Heart left ventricle (tissue), 16 donors: Measurements from ENCODE around the gene TACC2. TPM values are rescaled to one million over a fixed set of nuclear protein-coding genes. Genes with fewer than 3 reads are reported as not detected.
A peak's percentile ranks its signal among the peaks of the same experiment; 100 is the strongest.

Source experiments
- ATAC-seq, 4 donors: fragments of 200-7000 bp; cut with Tn5 transposase; one replicate each; pipeline ENCODE4 v1.9.1; 2020 to 2022; ENCODE audit warnings: moderate library complexity in 4 of 4, mild to moderate bottlenecking in 3 of 4, moderate number of reproducible peaks in 1 of 4
- DNase-seq, 5 donors: peaks; one replicate each; pipeline ENCODE4 v3.0.0-alpha.2; 2020
- H3K27ac ChIP-seq, 12 donors: fragments of 200-600 bp; sonication (generic) in 4 of 12; one replicate each; pipeline versions ENCODE4 v1.5.0 to v1.8.0; 2016 to 2022; ENCODE audit warnings: mild to moderate bottlenecking in 2 of 12
- H3K27me3 ChIP-seq, 9 donors: fragments of 200-600 bp; sonication (generic) in 2 of 9; one replicate each; pipeline versions ENCODE4 v1.5.1 to v1.8.0; 2016 to 2022; ENCODE audit warnings: mild to moderate bottlenecking in 3 of 9
- H3K36me3 ChIP-seq, 9 donors: fragments of 200-600 bp; sonication (generic) in 2 of 9; one replicate each; pipeline versions ENCODE4 v1.5.0 to v1.8.0; 2018 to 2022; ENCODE audit warnings: mild to moderate bottlenecking in 2 of 9
- H3K4me1 ChIP-seq, 12 donors: fragments of 200-600 bp; sonication (generic) in 4 of 12; one replicate each; pipeline versions ENCODE4 v1.5.0 to v1.8.0; 2016 to 2022; ENCODE audit warnings: mild to moderate bottlenecking in 3 of 12
- H3K4me3 ChIP-seq, 12 donors: fragments of 200-600 bp; sonication (generic) in 4 of 12; one replicate each; pipeline versions ENCODE4 v1.5.0 to v1.8.0; 2017 to 2022; ENCODE audit warnings: mild to moderate bottlenecking in 9 of 12, moderate library complexity in 4 of 12
- H3K9me3 ChIP-seq, 12 donors: fragments of 200-600 bp; sonication (generic) in 4 of 12; one replicate each; pipeline versions ENCODE4 v1.5.0 to v1.8.0; 2016 to 2022; ENCODE audit warnings: mild to moderate bottlenecking in 1 of 12
- POLR2A ChIP-seq, 2 donors: fragments of 450-650 bp; IDR thresholded peaks; one replicate each; pipeline ENCODE4 v1.6.1; 2017; ENCODE audit warnings: antibody characterized with exemption in 2 of 2, mild to moderate bottlenecking in 2 of 2, moderate library complexity in 2 of 2
- WGBS, 4 donors: extraction: QIAGEN DNeasy Blood & Tissue Kit in 2 of 4; methylation state at CpG; one replicate each; pipeline versions ENCODE4 v1.1.5 to v1.1.7; 2013 to 2018; 5-methylcytosine and 5-hydroxymethylcytosine counted together
- intact Hi-C, 10 donors: fragments of 100-400 bp; cut with DNase I; formaldehyde crosslinking; loops; one replicate each; pipeline versions ENCODE4 v1.11.1 to v1.14.2; 2022
- polyA plus RNA-seq, 2 donors: library from polyadenylated mRNA; stranded (reverse); fragments of 200-250 nt; gene quantifications; one replicate each; pipeline ENCODE4 v1.2.3, GENCODE V29; 2013
- total RNA-seq, 9 donors: library from RNA; depleted of rRNA in 2 of 9; stranded (reverse); fragments of >200 nt in 2 of 9; fragmentation: NEBNext Ultra II Directional in 3 of 9; extraction: Animal tissue kit (Norgen Biotek cat#: 25700) in 3 of 9; gene quantifications; one replicate each; pipeline versions ENCODE4 v1.1.0 to v1.2.4, GENCODE V29; 2016 to 2023
- TF ChIP-seq, protein P1 (sequence below), 12 donors: fragments of 200-600 bp; sonication (generic) in 4 of 12; IDR thresholded peaks; one replicate each; pipeline versions ENCODE4 v1.5.0 to v1.8.0; 2018 to 2022; ENCODE audit warnings: antibody characterized with exemption in 12 of 12, mild to moderate bottlenecking in 5 of 12
- donor health status: ischemic (EF 13 %, LVEDD 7.1; RV severe dilation, severe dysfunction).
- donor health status: healthy with polysubstance abuse.
- donor health status: DM: no; HTN: yes; CAD: no.
- donor health status: DM: no; HTN: no; CAD: no.
- donor health status: ischemic (EF 25% LVEDD 6.9; RV normal size, moderate dysfunction).
- donor health status: ischemic (EF 25% LVEDD 5.7; RV mildly dilated, moderate dysfunction).
- donor health status: healthy.
- donor health status: DM: yes; HTN: yes; CAD: no.
- donor health status: ischemic (EF 35%, LVEDD 5.7; RV mildly dilated, moderate dysfunction).
- donor health status: nonischemic (EF 11% LVEDD 7.7; RV severe dilation, severe dysfunction).
- donor health status: DM: yes; HTN: yes; CAD: no.
- donor health status: PGD.
- donor health status: ischemic (EF 29% LVEDD 5.4; RV normal size, mild dysfunction).
- donor health status: nonischemic (EF 23%, LVEDD 6.1; RV moderate dilation, normal function).

TACC2 gene
- total and polyA plus RNA-seq, 11 donors = 96.7 to 456 (median 294) TPM

DNA sequence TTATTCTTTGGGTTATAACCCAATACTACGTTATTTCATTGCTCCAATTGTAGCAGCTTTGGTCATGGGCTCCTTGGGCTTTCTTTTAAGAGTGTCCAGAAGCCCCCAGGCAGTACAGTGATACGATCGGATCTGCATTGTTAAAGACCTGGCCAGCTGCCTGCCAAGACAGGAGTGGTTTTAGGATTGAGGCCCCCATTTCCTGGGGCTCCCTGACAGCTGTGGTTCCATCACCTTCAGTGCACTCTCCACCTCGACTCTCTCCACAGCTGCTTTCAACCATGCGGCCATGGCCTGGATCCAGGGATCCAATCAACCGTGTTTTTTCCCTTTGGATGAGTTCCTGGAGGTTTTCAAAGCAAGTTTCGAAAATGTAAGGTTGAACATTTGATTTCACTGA is 158.7 kb downstream of the TACC2 start:
- TF ChIP-seq, protein P1, sequence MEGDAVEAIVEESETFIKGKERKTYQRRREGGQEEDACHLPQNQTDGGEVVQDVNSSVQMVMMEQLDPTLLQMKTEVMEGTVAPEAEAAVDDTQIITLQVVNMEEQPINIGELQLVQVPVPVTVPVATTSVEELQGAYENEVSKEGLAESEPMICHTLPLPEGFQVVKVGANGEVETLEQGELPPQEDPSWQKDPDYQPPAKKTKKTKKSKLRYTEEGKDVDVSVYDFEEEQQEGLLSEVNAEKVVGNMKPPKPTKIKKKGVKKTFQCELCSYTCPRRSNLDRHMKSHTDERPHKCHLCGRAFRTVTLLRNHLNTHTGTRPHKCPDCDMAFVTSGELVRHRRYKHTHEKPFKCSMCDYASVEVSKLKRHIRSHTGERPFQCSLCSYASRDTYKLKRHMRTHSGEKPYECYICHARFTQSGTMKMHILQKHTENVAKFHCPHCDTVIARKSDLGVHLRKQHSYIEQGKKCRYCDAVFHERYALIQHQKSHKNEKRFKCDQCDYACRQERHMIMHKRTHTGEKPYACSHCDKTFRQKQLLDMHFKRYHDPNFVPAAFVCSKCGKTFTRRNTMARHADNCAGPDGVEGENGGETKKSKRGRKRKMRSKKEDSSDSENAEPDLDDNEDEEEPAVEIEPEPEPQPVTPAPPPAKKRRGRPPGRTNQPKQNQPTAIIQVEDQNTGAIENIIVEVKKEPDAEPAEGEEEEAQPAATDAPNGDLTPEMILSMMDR (IDR thresholded peaks at IDR 0.05) = no peak
- no peak for TF ChIP-seq POLR2A (IDR thresholded peaks at IDR 0.05)
- no peak for DNase-seq
- Histone ChIP-seq H3K27ac (peak overlapping the region in 11 of 12 donors; percentile 6 to 92 (median 81)), H3K27me3 (no peaks in the 10 kb centered on the region), H3K4me3 (no peak overlapping the region), H3K4me1 (peaks cover 16 to 87% (median 64%) of the 10 kb centered on the region in 12 donors), H3K9me3 (peaks cover 0 to 10% (median 0%) of the 10 kb centered on the region in 12 donors), H3K36me3 (peaks cover 0 to 31% (median 10%) of the 10 kb centered on the region in 9 donors)
- intact Hi-C loops = loop anchor here in 5 of 10 donors (5.0 to 10.0 kb wide), 2 partner anchors 35 to 117 kb away; no protein-coding TSS in a partner anchor
- 31 to 42% (median 35%) methylated on average over 7 of the region's 7 CpGs for WGBS, 4 donors
- no peak for ATAC-seq

DNA sequence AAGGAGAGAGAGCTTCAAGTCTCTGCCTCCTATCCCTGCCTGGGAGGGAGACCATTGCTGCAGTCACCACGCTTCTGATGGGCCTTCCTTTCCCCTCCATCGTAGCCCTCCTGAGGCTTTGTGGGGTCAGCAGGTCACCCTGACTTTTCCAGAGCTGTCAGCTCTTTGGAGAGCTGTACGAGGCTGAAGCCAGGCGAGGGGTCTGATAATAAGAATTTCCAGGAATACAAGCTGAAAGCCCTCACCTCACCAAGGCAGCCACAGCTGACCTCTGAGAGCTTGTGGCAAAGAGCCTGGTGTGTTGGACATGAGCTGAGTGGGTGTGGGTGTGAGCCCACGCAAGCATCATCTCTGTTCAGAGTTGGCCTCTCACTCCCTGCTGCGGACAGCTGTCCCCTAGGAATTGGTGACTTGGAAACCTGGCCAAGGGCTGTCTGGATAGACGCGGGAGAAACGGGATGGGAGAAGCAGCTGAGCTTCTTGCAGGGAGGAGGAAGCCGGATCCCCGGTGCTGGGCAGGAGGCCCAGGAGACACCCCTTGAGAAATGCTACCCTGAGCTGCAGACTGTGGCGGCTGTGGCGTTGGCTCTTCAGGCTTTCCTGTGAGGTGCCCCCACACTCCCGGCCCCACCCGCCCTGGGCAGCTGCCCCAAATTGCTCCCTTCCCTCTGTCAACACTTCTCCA is 160.1 kb downstream of the TACC2 start:
- Histone ChIP-seq H3K9me3 (peaks cover 0 to 10% (median 0%) of the 10 kb centered on the region in 12 donors), H3K4me1 (peaks cover 16 to 87% (median 65%) of the 10 kb centered on the region in 12 donors), H3K36me3 (peaks cover 0 to 27% (median 10%) of the 10 kb centered on the region in 9 donors), H3K27ac (peak overlapping the region; percentile 57 to 92 (median 82)), H3K4me3 (peak overlapping the region in 5 of 12 donors; percentile 1 to 30 (median 25)), H3K27me3 (no peaks in the 10 kb centered on the region)
- WGBS, 4 donors = 6 to 12% (median 8%) methylated on average over 11 to 15 of the region's 15 CpGs
- intact Hi-C loops = loop anchor here in 5 of 10 donors (5.0 to 10.0 kb wide), 2 partner anchors 33 to 116 kb away; no protein-coding TSS in a partner anchor
- TF ChIP-seq, protein P1 (IDR thresholded peaks at IDR 0.05) = no peak
- no peak for TF ChIP-seq POLR2A (IDR thresholded peaks at IDR 0.05)
- peak; percentile 18 to 68 (median 48) for ATAC-seq
- DNase-seq = peak; percentile 81 to 91 (median 83)

DNA sequence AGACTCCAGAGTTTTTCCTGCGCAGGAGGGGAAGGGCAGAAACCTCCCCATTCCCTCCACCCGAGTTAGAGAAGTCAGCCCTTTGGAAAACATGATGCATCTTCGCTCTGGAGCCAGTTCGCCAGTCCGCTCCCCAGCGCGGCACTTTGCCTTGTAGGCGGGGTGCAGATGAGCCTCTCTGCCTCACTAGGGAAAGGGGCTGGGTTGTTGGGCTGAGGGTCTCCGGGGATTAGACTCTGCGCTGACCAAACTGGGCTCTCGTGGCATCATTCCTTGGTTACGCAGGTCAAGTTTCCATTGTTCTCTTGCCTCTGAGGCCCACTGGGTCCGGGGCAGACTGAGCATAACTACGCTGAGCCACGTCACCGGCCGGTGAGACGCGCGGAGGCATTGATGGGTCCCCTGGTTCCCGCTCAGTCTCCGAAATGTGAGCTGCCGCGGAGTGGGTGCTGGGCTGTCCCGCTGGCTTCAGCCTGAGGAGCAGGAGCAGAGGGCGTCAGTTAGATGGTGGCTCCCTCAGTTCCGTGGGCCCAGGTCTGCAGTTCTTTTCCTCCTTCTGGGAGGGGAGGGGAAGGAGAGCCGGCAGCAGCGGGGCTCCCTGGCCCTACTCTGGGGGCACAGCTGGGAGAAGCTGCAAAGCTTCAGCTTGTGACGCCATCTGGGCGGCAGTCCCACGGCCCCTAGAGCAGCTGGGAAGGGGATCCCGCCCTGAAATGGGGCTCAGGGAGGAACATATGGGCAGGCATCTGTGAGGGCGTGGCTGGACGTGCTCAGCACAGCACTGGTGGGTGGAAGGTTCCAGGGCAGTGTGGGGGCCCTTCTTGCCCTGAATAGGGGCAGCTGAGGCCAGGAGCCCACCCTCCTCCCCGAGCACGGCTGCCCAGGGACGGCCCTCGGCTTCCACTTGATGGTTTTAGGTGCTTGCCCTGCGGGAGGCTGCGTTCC is 160.9 kb downstream of the TACC2 start:
- Histone ChIP-seq H3K9me3 (peaks cover 0 to 8% (median 0%) of the 10 kb centered on the region in 12 donors), H3K4me3 (peak overlapping the region in 6 of 12 donors; percentile 1 to 30 (median 21)), H3K36me3 (peaks cover 0 to 19% (median 5%) of the 10 kb centered on the region in 9 donors), H3K4me1 (peaks cover 20 to 90% (median 73%) of the 10 kb centered on the region in 12 donors), H3K27ac (peak overlapping the region; percentile 57 to 92 (median 82)), H3K27me3 (no peaks in the 10 kb centered on the region)
- 38 to 48% (median 43%) methylated on average over 26 to 41 of the region's 41 CpGs for WGBS, 4 donors
- intact Hi-C loops = loop anchor here in 5 of 10 donors (5.0 to 10.0 kb wide), 3 partner anchors 32 to 115 kb away; no protein-coding TSS in a partner anchor
- TF ChIP-seq, protein P1 (IDR thresholded peaks at IDR 0.05) = no peak
- TF ChIP-seq POLR2A (IDR thresholded peaks at IDR 0.05) = no peak
- peak in 3 of 4 donors; percentile 3 to 32 (median 12) for ATAC-seq
- DNase-seq = peak in 2 of 5 donors; percentile 71 to 80
